Measurements from ENCODE around the gene TMEM108.
"Not testable (repeated sequence)": the region's sequence is repeated elsewhere in the genome, so short reads cannot be mapped to it uniquely, and the experiment has no call there.

The TMEM108 gene

GRCh38 chr3:133038089-133038730, at the start of gene TMEM108:
TSS of gene TMEM108 (plus strand) at chr3:133038391.
- DNase-seq = peak; percentile 97

DNA sequence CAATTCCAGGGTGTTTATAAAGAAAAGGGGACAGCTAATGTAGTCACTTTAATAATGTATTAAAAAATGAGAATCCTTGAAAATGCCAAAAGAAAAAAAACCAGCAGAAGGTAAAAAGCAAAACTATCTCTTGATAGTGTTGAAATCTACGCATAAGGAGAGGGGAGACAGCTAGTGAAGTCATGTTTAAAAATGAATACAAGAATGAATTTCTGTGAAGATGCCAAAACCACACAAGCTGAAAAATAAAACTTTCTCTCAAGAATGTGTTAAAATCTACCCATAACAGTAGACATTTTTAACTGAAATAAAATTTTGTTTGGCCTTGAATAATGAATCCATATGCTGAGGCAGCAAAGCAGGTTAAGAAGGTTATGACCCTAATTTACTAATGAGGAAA, 42.2 kb upstream of the TMEM108 start:
- no peak for DNase-seq

- DNase-seq = no peak
Observed at GRCh38 chr3:132997404-132998185, 40.6 kb upstream of the TMEM108 start.

DNA sequence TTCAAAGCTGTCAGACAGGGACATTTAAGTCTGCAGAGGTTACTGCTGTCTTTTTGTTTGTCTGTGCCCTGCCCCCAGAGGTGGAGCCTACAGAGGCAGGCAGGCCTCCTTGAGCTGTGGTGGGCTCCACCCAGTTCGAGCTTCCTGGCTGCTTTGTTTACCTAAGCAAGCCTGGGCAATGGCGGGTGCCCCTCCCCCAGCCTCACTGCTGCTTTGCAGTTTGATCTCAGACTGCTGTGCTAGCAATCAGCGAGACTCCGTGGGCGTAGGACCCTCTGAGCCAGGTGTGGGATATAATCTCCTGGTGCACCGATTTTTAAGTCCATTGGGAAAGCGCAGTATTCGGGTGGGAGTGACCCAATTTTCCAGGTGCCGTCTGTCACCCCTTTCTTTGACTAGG, 33.2 kb upstream of the TMEM108 start:
- not testable (repeated sequence) for DNase-seq

DNA sequence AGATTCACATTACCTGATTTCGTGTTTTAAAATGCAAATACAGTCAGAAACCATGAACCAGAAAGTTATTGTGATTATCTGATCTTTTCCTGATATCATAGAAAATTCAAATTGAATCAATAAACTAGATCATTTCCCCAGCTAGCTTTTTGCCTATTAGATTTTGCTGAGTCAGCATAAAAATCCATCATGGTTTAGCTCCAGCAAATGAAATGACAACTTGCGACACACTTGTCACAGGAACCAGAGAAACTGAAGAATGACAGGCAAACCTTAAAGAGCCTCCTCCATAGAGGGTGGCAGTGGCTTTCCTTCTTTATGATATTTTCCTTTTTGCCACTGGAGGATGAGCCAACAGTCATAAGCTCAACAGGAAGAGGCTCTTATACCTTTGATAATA, 30.6 kb upstream of the TMEM108 start:
- no peak for DNase-seq

- DNase-seq = no peak
Observed at GRCh38 chr3:133014325-133014724, 23.9 kb upstream of the TMEM108 start.

- not testable (repeated sequence) for DNase-seq
Observed at GRCh38 chr3:133015573-133015972, 22.6 kb upstream of the TMEM108 start.

DNA sequence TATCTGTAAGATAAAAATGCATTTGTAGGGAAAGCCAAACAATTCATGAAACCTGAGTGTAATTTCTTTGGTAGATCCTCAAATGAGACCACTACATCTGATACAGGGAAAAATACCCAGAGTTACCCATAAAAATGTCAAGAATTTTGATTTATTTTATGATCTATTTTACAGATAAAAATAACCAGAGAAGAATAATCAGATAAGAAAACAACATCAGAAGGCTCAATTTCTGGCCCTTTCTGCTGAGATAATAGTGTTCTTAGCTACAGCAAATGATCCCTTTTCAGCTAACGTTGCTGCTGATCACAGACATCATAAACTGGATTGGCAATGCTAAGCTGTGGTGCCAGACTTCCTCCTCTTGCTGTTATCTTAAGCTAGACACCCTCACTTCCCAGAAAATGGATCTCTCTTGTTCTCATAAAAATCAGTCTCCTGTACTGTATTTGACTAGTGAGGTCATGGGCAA, 21.3 kb upstream of the TMEM108 start:
- no peak for DNase-seq

DNA sequence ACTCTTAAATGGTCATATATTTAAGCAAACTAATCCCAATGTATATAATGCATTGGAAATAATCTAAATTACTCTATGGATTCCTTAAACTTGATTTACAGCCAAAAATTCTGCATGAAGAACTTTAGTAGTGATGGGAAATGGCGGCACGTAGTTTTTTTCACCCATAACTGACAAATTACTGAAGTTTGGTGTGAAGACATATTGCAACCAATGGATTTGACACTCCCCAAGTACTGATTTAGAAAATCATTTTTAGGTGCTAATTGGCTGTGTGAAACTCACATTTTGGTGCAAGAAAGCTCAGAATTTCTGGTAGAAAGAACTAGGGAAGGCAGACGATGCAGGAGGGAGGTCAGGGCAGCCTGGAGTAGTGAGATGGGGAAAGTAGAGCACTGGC, 19.3 kb upstream of the TMEM108 start:
- no peak for DNase-seq

DNA sequence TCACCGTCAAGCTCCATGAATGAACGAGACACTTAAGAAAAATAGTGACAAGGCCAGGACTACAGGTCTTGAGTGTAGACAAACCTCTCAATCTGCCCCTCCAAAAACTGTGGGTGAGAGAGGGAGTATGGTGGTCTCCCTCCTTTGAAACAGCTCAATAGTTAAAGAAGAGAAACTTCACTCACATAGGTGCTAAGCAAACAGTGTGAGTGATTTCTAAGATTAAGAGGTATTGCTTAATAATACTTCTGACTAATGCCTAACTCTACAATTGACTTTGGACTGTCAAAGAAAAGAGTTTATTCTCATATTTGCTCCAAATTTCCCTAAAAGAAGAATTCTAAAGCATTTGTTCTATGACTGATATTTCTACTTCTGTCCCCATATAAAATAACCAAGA, 17.0 kb upstream of the TMEM108 start:
- DNase-seq = no peak

DNA sequence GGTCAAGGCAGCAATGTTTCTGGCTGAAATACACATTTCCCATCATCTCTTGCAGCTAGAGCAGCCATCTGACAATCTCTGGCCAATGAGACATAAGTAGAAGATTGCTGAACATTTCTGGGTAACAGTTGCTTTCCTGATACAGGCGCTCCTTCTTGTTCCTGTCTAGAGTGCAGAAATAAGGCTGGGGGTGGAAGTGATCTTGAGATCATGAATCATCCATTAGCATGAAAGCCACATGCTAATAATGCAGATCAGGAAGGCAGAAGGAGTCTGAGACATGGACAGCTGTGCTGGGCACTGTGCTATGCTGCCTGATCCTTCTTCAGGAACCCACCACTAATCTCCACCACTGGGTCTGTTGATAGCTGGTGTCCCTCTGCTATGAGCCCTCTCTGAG, 14.8 kb upstream of the TMEM108 start:
- DNase-seq = no peak

DNA sequence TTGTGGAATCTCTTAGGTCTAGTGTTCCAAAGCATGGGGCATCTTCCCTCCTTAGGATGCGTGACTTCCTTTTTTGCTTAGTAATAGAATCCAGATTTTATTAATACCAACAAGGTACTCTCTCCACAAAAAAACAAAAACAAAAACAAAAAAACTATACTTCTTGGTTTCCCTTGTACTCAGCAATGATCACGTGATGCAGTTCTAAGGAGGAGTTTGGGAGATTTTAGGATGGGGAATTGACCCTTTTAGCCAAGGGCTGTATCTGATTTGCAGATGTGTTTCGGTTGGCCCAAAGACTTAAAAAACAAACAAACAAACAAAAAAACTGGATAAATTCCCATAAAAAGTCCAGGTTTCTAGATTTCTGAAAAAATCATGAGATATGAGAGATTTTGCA, 12.6 kb upstream of the TMEM108 start:
- DNase-seq = no peak

DNA sequence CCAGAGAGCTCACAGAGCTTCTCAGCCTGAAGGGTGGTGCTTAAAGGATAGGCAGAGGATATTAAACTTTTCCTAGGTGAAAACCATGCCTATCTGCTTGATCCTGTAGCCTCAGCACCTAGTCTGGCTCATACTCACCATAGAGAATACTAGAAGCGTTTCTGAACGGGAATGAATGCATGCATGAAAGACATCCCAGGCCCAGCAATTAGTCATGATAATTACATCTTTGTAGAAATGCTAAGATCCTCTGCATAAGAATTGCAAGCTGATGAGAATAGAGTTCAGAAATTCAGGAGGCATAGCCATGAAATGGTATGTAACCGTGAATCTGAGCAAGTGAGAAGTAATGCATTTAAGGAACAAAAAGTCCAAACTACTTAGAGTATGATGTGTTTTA, 5.9 kb upstream of the TMEM108 start:
- DNase-seq = no peak

DNA sequence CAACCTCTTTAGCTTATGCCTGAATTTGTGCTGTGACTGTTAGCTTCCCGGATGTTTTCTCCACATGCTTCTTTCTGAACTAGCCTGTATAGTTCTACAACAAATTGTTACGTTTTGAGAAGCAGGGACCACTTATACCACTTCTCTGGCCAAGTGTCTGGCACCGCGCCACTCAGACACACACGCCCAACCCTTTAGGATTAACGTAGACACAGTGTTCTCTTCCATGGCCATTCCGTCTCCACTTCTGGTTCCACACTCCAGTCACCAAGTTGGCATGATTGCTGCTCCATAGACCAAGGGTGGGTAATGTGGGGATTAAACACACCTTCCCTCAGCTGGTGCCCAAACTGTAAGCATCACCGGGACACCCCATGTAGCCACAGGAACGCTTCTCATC, 755 bp upstream of the TMEM108 start:
- no peak for DNase-seq

DNA sequence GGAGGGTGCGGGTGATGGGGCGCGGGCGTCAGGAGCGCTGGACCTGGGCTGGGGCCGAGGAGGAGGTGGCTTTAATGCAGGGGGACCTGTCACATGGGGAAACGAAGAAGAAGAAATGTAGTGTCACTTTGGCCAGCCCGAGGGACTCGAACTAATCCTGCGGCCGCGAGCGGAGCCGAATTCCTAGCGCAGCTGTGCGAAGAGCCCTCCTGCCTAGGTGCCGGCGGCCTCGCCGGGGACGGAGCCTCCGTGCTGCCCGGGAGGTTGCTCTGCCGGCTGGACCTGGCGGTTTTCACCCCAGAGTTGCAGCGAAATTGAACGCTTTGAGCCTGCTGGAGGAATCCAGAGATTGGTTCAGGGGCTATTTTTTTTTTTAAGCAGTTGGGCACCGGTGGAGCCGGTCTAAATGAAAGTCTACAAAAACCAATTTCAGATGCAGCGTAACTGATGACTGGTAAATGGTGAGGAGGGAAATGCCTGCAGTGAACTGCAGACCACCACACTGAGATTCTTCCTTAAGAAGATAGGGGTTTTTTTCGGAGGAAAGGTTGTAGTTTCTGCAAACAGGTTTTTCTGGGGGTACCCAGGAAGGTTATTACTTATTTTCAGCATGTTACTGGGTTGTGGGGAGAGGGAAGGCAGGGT, 662 bp downstream of the TMEM108 start:
- peak; percentile 6 for DNase-seq

- peak; percentile 72 for DNase-seq
Observed at GRCh38 chr3:133040696-133041523, 2.7 kb downstream of the TMEM108 start.

DNA sequence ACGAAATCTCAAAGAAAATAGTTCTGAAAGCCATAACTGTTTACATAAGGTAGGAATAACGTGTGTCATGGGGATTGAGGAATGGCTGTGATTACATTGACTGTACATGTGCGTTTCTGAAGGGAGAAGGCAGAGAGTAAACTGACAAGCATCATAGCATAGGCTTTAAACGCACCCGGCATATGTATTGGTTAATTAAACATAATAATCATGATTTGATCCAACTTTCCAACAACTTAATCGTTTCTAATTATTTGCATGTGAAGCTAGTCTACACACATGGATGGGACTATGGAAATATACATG, 3.3 kb downstream of the TMEM108 start:
- no peak for DNase-seq

- DNase-seq = no peak
Observed at GRCh38 chr3:133042778-133043177, 4.6 kb downstream of the TMEM108 start.

DNA sequence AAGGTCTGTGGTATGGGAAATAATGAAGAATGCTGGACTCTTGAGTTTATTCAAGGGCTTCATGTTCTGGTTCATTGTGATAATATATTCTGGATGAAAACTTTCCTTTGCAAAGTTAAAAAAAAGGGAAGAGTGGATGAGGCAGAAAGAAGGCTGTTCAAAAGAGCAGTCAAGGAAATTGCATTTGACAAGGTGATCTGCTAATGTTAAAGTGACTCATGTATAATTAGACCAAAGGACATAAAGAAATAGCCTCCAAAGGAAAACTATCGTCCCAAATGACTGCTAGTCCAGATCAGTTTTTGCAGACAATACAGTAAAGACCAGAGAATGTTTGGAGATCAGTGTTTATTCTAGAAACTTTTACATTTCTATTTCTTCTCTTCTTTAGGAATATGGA, 9.8 kb downstream of the TMEM108 start:
- no peak for DNase-seq

DNA sequence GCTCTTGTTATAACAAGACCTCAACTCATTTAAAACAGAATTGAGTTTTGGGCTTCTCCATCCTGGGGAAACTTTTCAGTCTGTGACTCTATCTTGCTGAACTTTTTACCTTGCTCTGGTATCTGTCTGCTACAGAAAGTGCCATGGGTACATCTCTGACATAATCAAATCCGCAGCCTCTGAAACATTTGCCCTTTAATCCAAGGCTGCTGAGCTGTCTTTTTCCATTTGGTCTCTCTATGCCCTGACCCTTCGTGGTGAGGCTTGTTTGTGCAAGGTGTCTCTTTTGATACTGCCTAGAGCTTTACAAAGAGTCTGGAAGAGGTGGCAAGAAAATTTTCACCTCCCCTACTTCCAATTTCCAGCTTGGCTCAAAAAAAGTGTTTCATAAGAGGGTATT, 11.3 kb downstream of the TMEM108 start:
- DNase-seq = no peak

GRCh38 chr3:133050891-133051290, 12.7 kb downstream of the TMEM108 start:
- DNase-seq = no peak

DNA sequence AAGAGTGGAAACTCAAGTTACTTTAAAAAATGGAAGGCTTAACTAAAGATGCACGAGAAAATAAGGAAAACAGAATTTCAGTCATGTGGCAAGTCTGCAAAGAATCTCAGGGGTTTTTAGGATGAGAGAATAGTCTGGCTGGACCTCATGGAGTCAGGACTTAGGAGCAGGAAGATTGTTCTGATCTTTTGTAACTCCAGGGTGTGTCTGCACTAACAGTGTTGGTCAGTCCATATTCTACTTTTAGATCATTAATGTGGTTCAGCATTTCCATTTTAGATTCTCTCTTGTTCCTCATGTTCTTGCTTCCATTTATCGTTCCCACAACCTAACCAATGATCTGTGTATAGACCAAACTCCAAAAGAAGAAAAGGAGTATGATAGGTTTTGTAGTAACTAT, 15.3 kb downstream of the TMEM108 start:
- DNase-seq = no peak

GRCh38 chr3:133054586-133054985, 16.4 kb downstream of the TMEM108 start:
- no peak for DNase-seq

All from NCI-H2171 (cell line).